Smooth muscle cell (in vitro differentiated cells): ENCODE data around the gene NRROS. TPM values are rescaled to one million over a fixed set of nuclear protein-coding genes. Genes with fewer than 3 reads are reported as not detected.

Experiments
- DNase-seq: peaks from one replicate; lab custom pipeline; 2025; ENCODE audit not compliant: unreplicated experiment; lab: John Stamatoyannopoulos, UW
- H2AFZ ChIP-seq: fragments of 200-600 bp; sonication (generic); 2 replicates; pipeline ENCODE4 v1.6.0; 2016; ENCODE audit warnings: antibody characterized with exemption, low read depth, mild to moderate bottlenecking
- H3F3A ChIP-seq: fragments of 200-600 bp; sonication (generic); 2 replicates; pipeline ENCODE4 v1.6.0; 2017; ENCODE audit warnings: antibody characterized with exemption, low read depth
- H3K27ac ChIP-seq: fragments of 200-600 bp; sonication (generic); 2 replicates; pipeline ENCODE4 v1.5.1; 2016; ENCODE audit warnings: low read depth, mild to moderate bottlenecking
- H3K27me3 ChIP-seq: fragments of 200-600 bp; sonication (generic); 2 replicates; pipeline ENCODE4 v1.6.1; 2016; ENCODE audit warnings: low read depth, mild to moderate bottlenecking
- H3K36me3 ChIP-seq: fragments of 200-600 bp; sonication (generic); 2 replicates; pipeline ENCODE4 v1.5.1; 2016; ENCODE audit warnings: low read depth
- H3K4me1 ChIP-seq: fragments of 200-600 bp; sonication (generic); 2 replicates; pipeline ENCODE4 v1.5.1; 2016; ENCODE audit warnings: low read depth
- H3K4me2 ChIP-seq: fragments of 200-600 bp; sonication (generic); 2 replicates; pipeline ENCODE4 v1.6.0; 2016; ENCODE audit warnings: mild to moderate bottlenecking
- H3K4me3 ChIP-seq: fragments of 200-600 bp; sonication (generic); 2 replicates; pipeline ENCODE4 v1.5.1; 2016; ENCODE audit warnings: mild to moderate bottlenecking
- H3K79me2 ChIP-seq: fragments of 200-600 bp; sonication (generic); 2 replicates; pipeline ENCODE4 v1.6.0; 2016; ENCODE audit warnings: low read depth, mild to moderate bottlenecking
- H3K9ac ChIP-seq: fragments of 200-600 bp; sonication (generic); 2 replicates; pipeline ENCODE4 v1.6.0; 2016; ENCODE audit warnings: low read depth
- H3K9me3 ChIP-seq: fragments of 200-600 bp; sonication (generic); replicated peaks from 2 replicates; pipeline ENCODE4 v1.5.1; 2016; ENCODE audit warnings: low read depth
- H4K20me1 ChIP-seq: fragments of 200-600 bp; sonication (generic); 2 replicates; pipeline ENCODE4 v1.6.0; 2016; ENCODE audit warnings: low read depth
- CTCF ChIP-seq: fragments of 200-600 bp; sonication (generic); IDR thresholded peaks from 2 replicates; pipeline ENCODE4 v1.5.1; 2017; ENCODE audit warnings: borderline replicate concordance, mild to moderate bottlenecking, antibody characterized with exemption; ENCODE audit not compliant: insufficient read depth, poor library complexity, severe bottlenecking
- WGBS: methylation state at CpG from one replicate; pipeline ENCODE4 v1.1.7; 2016; ENCODE audit warnings: low lambda C conversion rate; 5-methylcytosine and 5-hydroxymethylcytosine counted together
- polyA plus RNA-seq: library from polyadenylated mRNA; unstranded; fragments of >200 nt; fragmentation: Nextera tagmentation; extraction: Ambion mirVana; gene quantifications from 2 replicates; pipeline ENCODE4 v1.2.1, GENCODE V29; 2016
- total RNA-seq: library from RNA; depleted of rRNA; stranded (reverse); fragments of >200 nt; gene quantifications from 2 replicates; pipeline ENCODE4 v1.2.3, GENCODE V29; 2014

Gene NRROS
- total and polyA plus RNA-seq, 2 experiments from 2014 or later, result 0.45 TPM; not detected in 1

GRCh38 chr3:196654735-196655090 lies 15.2 kb downstream of the NRROS start:
- no peaks in the 10 kb centered on the region for H3K27me3 ChIP-seq
- no peak overlapping the region for H3K9ac ChIP-seq
- DNase-seq, result no peak
- no peak overlapping the region for H2AFZ ChIP-seq
- WGBS, result 46% methylated on average over 7 of the region's 7 CpGs
- TF ChIP-seq CTCF, result no peak
- H3K27ac ChIP-seq, result no peak overlapping the region
- no peaks in the 10 kb centered on the region for H3K4me1 ChIP-seq
- H3K4me3 ChIP-seq, result no peak overlapping the region
- no peaks in the 10 kb centered on the region for H4K20me1 ChIP-seq
- no peaks in the 10 kb centered on the region for H3K9me3 ChIP-seq
- no peaks in the 10 kb centered on the region for H3K79me2 ChIP-seq
- H3F3A ChIP-seq, result peaks cover 9% of the 10 kb centered on the region
- no peaks in the 10 kb centered on the region for H3K36me3 ChIP-seq
- H3K4me2 ChIP-seq, result no peak overlapping the region

DNA sequence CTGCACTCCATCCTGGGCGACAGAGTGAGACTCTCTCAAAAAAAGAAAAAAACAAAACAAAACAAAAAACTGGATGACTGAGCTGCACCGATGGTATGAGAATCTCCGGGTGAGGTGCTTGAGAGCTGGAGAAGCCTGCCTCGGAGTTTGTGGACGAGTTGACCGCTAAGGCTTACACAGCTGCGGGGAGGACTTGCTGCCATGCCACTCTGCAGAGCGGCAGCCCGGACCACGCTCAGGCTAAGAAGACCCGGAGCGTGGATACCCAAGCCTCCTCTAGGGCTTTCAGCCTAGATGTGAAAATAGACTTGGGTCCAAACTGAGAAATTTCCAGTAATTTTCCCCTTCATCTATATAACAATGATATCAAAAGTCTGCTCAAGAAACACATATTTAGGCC lies 16.0 kb downstream of the NRROS start:
- no peak overlapping the region for H3K27ac ChIP-seq
- no peak overlapping the region for H3K9ac ChIP-seq
- H3K9me3 ChIP-seq, result no peaks in the 10 kb centered on the region
- WGBS, result 98% methylated on average over 12 of the region's 12 CpGs
- no peak overlapping the region for H2AFZ ChIP-seq
- no peaks in the 10 kb centered on the region for H3K4me1 ChIP-seq
- no peaks in the 10 kb centered on the region for H4K20me1 ChIP-seq
- no peak overlapping the region for H3K4me3 ChIP-seq
- no peaks in the 10 kb centered on the region for H3K27me3 ChIP-seq
- TF ChIP-seq CTCF, result no peak
- no peak overlapping the region for H3K4me2 ChIP-seq
- H3K79me2 ChIP-seq, result no peaks in the 10 kb centered on the region
- H3F3A ChIP-seq, result peaks cover 9% of the 10 kb centered on the region
- DNase-seq, result no peak
- no peaks in the 10 kb centered on the region for H3K36me3 ChIP-seq

DNA sequence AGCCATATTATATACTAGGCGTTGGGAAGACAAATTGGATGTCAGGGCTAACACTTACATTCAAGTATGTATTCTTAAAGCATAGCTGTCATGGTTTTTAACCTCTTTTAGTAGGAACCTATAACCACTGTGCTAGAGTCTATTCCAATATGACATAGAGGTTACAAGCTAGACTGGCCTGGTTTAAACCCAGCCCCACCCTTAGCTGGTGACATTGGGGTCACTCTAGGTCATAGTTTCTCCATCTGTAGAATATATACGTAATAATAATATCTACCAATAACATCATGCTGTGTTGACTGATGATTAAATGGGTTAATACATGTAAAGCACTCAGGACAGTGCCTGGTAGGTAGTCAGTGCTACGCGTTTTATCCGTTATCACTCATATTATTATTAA lies 16.7 kb downstream of the NRROS start:
- no peaks in the 10 kb centered on the region for H3K36me3 ChIP-seq
- no peak overlapping the region for H3K9ac ChIP-seq
- no peaks in the 10 kb centered on the region for H3K27me3 ChIP-seq
- H3K9me3 ChIP-seq, result no peaks in the 10 kb centered on the region
- 97% methylated on average over 5 of the region's 5 CpGs for WGBS
- TF ChIP-seq CTCF, result no peak
- H3K79me2 ChIP-seq, result no peaks in the 10 kb centered on the region
- H3K4me2 ChIP-seq, result no peak overlapping the region
- no peak overlapping the region for H3K4me3 ChIP-seq
- H2AFZ ChIP-seq, result no peak overlapping the region
- peaks cover 8% of the 10 kb centered on the region for H3F3A ChIP-seq
- DNase-seq, result no peak
- H3K27ac ChIP-seq, result no peak overlapping the region
- no peaks in the 10 kb centered on the region for H4K20me1 ChIP-seq
- no peaks in the 10 kb centered on the region for H3K4me1 ChIP-seq

DNA sequence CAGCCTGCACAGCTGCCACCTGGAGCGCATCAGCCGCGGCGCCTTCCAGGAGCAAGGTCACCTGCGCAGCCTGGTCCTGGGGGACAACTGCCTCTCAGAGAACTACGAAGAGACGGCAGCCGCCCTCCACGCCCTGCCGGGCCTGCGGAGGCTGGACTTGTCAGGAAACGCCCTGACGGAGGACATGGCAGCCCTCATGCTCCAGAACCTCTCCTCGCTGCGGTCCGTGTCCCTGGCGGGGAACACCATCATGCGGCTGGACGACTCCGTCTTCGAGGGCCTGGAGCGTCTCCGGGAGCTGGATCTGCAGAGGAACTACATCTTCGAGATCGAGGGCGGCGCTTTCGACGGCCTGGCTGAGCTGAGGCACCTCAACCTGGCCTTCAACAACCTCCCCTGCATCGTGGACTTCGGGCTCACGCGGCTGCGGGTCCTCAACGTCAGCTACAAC lies 20.4 kb downstream of the NRROS start:
- no peak for DNase-seq
- TF ChIP-seq CTCF, result no peak
- no peak overlapping the region for H2AFZ ChIP-seq

More for the DNA sequence above, 20.4 kb downstream of the NRROS start:
- Histone ChIP-seq H3K9me3 (no peaks in the 10 kb centered on the region), H4K20me1 (no peaks in the 10 kb centered on the region), H3F3A (peaks cover 18% of the 10 kb centered on the region), H3K9ac (no peak overlapping the region), H3K4me3 (no peak overlapping the region), H3K79me2 (no peaks in the 10 kb centered on the region), H3K4me2 (no peak overlapping the region), H3K27ac (no peak overlapping the region), H3K36me3 (no peaks in the 10 kb centered on the region), H3K4me1 (peaks cover 11% of the 10 kb centered on the region), H3K27me3 (no peaks in the 10 kb centered on the region)
- WGBS, result 97% methylated on average over 35 of the region's 35 CpGs
